Hematopoietic multipotent progenitor cell treated with erythropoietin and hydrocortisone succinate and interleukin-3 and kit ligand, for 8 days (in vitro differentiated cells): ENCODE data around the gene DENND1A.
"Not testable (repeated sequence)": the region's sequence is repeated elsewhere in the genome, so short reads cannot be mapped to it uniquely, and the experiment has no call there.

Source experiments
- DNase-seq: peaks from one replicate; pipeline ENCODE4 v3.0.0-alpha.2; 2015

The DENND1A gene

DNA sequence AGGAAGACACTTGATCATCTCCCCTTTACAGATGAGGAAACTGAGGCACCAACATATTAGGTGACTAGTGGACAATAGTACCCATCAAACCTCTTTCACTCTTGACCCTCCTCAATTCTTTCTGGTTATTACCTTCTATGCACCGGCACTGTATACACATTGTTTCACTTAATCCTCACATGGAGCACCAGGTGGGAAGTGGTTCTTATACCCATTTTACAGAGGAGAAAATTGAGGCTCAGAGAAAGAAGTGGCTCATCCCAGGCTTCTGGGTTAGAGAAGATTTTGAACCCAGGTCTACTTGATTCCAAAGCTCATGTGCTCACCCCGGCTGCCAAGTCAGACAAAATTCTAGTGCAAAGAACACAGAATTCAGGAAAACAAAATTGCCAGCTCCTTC lies 17.4 kb upstream of the DENND1A start:
- no peak for DNase-seq

DNA sequence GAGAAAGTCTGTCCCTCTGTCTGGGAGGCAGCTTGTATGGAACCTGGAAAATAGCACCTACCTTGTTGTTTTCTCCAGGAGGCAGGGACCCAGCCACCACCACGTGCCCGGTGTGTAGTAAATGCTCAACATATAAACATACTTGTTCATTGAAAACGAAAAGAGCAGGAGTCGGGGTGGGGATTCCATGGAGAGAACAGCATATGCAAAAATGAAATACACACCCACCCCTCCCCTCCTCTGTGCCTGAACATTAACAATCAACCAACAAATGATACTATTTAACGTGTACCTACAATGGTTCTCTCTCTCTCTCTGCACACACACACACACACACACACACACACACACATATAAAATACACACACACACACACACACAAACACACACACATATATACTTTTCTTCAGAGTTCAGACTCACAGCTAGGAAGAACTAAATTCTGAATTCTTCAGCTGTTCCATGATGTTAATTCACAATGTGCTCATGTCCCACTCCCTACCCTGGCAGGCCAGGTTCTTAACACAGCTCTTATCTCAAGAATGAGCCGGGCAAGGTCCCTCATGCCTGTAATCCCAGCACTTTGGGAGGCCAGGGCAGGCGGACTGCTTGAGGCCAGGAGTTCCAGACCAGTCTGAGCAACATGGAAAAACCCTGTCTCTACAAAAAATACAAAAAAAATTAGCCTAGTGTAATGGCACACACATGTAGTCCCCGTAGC lies 16.3 kb upstream of the DENND1A start:
- DNase-seq, result no peak

DNA sequence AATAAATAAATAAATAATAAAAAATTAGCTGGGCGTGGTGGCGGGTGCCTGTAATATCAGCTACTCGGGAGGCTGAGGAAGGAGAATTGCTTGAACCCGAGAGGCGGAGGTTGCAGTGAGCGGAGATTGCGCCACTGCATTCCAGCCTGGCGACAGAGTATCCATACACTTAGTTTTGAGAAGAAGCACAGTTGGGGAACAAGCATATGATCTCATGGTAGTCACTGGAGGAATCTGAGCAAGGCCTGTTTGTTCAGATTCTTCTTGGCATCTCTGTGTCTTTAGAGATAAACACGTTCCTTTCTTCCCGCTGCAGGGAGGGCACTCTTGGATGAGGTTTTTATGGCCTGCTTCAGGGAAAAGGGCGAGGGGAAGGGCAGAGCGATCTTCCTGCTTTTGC lies 15.6 kb upstream of the DENND1A start:
- no peak for DNase-seq

- DNase-seq, result not testable (repeated sequence)
These were observed 14.5 kb upstream of the DENND1A start for GRCh38 chr9:123944464-123944863.

- no peak for DNase-seq
These were observed 13.7 kb upstream of the DENND1A start for GRCh38 chr9:123943671-123944070.

- DNase-seq, result peak; percentile 32
These were observed 12.6 kb upstream of the DENND1A start for GRCh38 chr9:123942542-123942941.

DNA sequence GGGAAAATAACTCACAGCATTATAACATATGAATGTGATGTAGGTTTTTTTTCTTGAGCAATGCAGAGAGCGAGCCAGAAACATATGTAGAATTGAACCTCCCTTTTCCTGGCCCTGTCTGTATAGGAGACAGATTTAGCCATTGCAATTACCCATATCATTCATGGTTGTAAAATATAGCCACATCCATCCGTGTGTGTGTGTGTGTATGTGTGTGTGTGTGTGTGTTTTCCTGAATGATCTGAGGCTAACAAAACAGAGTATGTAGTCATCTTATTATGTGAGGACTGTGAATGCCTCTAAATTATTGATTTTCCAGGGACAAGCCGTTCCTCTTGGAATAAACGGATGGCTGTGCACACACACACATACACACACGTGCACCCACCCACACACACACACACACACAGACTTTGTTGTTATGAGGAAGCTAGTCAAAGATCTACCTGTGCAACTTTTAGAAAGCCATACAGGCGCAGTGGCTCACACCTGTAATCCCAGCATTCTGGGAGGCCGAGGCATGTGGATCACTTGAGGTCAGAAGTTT lies 11.7 kb upstream of the DENND1A start:
- DNase-seq, result no peak

DNA sequence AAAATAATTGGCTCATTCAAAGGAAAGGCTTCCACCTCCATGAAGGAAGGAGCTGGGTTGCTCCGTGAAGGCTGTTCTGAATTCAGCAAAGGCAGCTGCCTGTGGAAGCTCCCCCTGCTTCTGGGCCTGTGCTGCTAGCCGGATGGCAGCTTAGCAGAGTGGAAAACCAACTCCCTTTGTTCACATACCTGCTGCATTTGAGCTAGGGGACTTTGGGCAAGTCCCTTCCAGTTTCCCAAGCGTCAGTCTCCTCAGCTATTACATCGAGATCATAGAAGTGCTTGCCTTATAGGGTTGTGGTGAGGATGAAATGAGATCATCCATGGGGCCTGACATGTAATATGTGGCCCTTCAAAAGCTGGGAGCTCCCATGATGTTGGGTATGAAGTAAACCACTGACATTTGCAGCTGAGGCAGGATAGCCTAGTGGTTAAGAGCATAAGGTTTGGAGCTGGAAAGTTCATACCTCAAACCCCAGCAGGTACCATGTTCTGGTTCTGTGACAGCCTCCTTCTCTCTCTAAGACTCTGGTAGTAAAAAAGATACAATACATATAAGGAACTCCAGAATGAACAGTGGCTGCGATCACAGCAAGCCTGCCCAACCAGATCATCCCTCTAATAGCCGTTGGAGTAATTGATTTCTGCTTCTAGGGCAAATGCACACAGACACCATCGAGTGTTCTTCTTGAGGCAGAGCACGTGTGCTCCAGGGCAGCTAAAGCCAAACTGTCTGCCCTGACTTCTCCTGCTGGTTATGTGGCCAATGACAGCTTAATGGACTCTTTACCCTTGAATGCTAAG lies 11.0 kb upstream of the DENND1A start:
- no peak for DNase-seq

DNA sequence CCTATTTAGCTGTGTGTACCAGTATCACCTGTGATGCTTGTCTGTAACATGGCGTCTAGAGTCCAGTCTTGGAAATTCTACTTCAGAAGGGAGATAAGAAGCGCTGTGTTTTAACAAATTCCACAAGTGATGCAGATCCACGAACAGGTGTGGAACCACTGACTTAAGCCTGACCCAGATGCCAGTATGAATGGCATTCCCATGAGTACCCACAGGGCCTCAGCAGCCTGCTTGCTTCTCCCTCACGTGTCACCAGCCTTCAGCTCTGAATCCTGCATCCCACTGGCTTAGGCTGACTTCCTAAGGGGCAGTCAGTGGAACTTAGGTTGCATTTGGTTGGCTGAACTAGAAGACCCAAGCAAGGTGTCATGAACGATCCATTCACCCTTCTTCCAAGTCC lies 8.5 kb upstream of the DENND1A start:
- DNase-seq, result no peak

GRCh38 chr9:123936575-123936974 lies 6.6 kb upstream of the DENND1A start:
- not testable (repeated sequence) for DNase-seq

DNA sequence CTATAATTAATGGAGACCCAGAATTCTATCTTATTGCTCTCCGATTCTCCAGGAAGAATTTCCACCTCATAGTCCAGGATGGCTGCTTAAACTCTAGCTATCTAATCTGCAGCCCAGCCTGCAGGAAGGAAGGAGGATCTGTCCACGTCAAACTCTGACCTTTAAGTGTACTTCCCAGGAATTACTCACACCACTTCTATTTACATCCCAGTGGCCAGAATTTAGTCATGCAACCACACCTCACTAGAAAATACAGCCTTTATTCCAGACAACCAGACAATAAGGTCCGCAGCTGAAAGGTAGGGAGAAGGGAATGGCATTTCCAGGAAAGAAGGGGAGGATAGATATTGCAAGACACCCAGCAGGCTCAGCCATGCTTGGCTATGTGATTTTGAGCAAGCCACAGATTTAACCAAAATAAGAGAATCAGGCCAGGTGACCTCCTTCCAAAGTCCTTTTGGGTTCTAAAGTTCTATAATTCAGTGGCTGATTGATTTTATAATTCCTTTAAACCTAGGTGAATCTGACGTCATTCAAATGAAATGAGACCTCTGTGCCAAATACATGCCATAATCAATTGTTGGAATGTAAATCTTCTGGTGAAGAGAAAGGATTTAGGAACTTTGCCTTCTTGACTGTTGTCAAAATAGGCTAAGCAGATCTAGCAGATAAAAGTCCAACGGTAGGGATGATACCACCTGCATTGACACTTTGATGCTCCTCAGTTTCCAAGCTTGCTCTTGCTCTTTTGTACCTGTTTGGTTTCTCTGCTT lies 3.7 kb upstream of the DENND1A start:
- no peak for DNase-seq

DNA sequence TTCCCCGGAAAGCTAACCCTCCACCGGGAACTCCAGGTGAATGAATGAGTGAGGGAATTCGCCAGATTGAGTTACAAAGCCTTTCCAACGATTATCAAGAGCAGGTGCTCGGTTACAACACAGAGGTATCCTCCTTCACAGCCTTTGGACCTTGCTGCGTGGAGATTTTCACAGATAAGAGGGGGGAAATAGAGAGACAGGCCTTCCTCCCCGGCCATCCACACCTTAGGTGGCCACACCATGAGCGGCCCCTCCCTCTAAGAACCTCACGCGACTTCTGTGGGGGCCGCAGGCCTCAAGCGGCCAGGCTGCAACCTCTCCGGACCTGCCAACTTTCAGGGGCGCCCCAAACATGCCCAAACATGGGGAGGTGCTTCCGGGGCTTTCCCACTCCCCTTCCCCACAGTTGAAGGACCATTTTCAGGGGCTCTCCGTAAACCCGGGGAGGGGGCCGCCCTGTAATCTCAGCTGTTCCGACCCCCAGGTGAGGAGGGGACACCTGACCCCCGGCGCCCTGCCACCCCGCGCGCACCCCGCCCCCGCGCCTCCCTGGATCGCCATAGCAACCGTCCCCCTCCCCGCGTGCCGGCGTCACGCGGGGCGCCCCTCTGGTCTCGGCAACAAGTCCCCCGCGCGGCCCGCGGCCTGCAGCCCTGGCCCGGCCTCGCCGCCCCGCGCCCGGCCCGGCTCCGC lies 603 bp downstream of the DENND1A start:
- no peak for DNase-seq

DNA sequence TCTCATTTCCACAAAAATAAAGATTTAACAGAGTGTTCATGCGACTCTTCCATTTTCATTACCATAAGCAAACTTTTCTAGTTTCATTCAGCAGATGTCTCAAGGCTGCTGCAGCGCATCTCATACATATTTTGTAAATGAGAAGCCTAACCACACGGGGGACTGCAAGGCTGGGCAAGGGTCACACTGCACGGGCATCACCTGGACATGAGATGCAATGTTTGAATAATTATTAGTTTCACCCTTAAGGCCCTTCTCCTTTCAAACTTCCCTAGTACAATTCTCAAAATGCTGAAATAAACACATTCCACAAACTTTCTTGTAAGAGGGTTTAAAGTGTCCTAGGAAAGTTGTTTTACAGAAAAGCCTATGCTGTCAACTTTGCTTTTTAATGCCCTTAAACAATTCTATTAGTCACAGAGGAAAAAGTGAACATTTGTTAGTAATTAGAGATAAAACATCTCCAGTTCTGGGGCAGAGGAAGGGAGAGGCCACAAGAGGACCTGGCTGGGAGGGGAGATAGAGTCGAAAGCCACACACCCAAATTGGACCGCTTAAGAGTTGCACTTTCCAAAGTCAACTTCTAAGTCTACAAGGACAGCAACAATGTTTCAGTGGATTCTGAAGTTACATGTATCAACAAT lies 1.3 kb downstream of the DENND1A start:
- peak; percentile 83 for DNase-seq

GRCh38 chr9:123927625-123928532 lies 2.0 kb downstream of the DENND1A start:
- DNase-seq, result peak; percentile 38

DNA sequence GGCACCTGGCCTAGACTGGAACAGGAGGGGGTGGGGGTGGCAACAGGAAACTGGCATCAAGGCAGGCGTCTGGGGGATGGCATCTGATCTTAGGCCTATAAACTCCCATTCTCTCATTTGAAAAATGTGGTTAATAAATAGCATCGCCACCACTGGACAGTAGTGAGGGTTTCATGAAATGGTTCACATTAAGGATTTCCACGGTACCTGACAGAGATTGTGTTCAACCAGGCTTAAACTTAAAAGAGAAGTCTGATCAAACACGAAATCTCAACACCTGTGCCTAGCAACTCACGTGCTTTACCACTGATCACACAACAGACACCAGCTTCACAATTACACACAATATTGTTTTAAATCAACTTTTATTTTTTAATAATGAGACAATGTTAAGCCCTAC lies 3.0 kb downstream of the DENND1A start:
- DNase-seq, result no peak

GRCh38 chr9:123925819-123926218 lies 4.1 kb downstream of the DENND1A start:
- no peak for DNase-seq

GRCh38 chr9:123925161-123925560 lies 4.8 kb downstream of the DENND1A start:
- DNase-seq, result no peak

DNA sequence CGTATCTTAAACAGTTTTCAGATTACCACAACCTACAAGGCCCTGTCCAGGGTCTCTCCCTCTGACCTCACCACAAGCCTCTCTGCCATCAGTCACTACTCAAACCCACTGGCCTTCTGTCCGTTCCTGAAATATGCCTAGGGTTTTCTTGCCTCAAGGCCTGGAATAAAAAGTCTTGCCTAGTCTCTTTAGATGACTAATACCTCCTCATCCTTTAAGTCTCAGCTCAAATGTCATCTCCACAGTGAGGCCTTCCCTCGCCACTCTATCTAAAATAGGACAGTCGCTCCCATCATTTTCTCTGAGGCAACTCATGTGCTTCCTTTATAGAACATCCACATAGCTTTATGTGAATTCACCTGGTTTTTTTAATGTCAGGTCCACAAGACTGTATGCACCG lies 5.2 kb downstream of the DENND1A start:
- DNase-seq, result no peak

GRCh38 chr9:123923884-123924283 lies 6.0 kb downstream of the DENND1A start:
- no peak for DNase-seq

DNA sequence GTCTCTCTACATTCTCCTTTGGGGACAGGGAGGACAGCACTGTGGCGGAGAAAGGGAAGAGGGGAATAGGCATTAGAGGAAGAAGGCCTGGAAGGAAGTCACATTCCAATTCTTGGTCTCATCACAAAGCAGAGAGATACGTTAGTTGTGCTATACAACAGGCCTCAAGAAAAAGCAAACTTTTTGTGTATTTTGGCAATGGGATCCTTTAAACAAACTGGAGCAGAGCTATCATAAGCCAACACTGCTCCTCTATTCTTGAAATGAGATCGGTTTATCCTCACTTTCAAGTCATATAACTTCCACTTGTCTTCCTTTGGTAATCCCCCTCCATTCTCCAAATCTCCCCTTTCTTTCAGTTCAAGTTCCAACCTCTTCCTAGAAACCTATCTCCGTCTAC lies 6.5 kb downstream of the DENND1A start:
- no peak for DNase-seq

DNA sequence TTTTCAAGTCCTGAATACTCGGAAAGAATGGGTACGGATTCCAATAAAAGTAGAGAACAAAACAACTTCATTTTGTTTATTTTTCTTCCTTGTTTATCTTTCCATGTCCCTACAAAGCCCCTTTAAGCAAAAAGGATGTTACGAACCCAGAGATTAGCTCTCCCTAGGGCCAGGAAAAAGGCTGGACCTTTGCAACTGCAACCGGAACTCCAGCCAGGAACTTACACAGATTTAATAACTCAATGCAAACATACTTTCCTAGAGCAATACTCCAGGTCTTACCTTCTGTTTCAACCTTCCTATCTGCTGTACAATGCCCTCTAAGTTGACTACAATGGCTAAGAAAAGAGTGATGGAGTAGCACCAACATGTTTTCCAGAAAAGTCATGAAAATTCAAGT lies 7.0 kb downstream of the DENND1A start:
- no peak for DNase-seq
